Coronary artery (tissue), 2 donors: ENCODE data around the gene CCDC182.

Experiments used
- DNase-seq: peaks from one replicate; pipeline ENCODE4 v3.0.0-alpha.2; 2017; ENCODE audit warnings: low spot score
- H3K27ac ChIP-seq, 2 donors: fragments of 200-600 bp; sonication (generic); one replicate each; pipeline ENCODE4 v1.5.1; 2016 to 2019
- H3K4me3 ChIP-seq: fragments of 200-600 bp; sonication (generic); 2 replicates; pipeline ENCODE4 v1.5.1; 2016; ENCODE audit warnings: mild to moderate bottlenecking, moderate library complexity
- CTCF ChIP-seq: fragments of 200-600 bp; sonication (generic); IDR thresholded peaks from one replicate; pipeline ENCODE4 v1.5.1; 2019; ENCODE audit warnings: antibody characterized with exemption

CCDC182 gene

GRCh38 chr17:57703273-57703672 is 41.8 kb downstream of the CCDC182 start:
- Histone ChIP-seq H3K4me3 (no peak overlapping the region), H3K27ac (no peak overlapping the region)
- no peak for DNase-seq
- TF ChIP-seq CTCF: no peak

- no peak for DNase-seq
- no peak for TF ChIP-seq CTCF
- Histone ChIP-seq H3K27ac (no peak overlapping the region), H3K4me3 (no peak overlapping the region)
Measured at GRCh38 chr17:57701124-57701523, 44.0 kb downstream of the CCDC182 start.

GRCh38 chr17:57699751-57700219 is 45.3 kb downstream of the CCDC182 start:
- TF ChIP-seq CTCF: no peak
- no peak for DNase-seq
- no peak overlapping the region for H3K27ac ChIP-seq
- no peak overlapping the region for H3K4me3 ChIP-seq

GRCh38 chr17:57697891-57698711 is 47.0 kb downstream of the CCDC182 start:
- TF ChIP-seq CTCF: no peak
- Histone ChIP-seq H3K4me3 (no peak overlapping the region), H3K27ac (no peak overlapping the region)
- no peak for DNase-seq

GRCh38 chr17:57697197-57697596 is 47.9 kb downstream of the CCDC182 start:
- TF ChIP-seq CTCF: no peak
- no peak for DNase-seq
- H3K27ac ChIP-seq: no peak overlapping the region
- H3K4me3 ChIP-seq: no peak overlapping the region

GRCh38 chr17:57696050-57696449 is 49.0 kb downstream of the CCDC182 start:
- Histone ChIP-seq H3K27ac (no peak overlapping the region), H3K4me3 (no peak overlapping the region)
- DNase-seq: no peak
- no peak for TF ChIP-seq CTCF
